K562 (cell line): ENCODE measurements around the gene UBN1. TPM values are rescaled to one million over a fixed set of nuclear protein-coding genes. Genes with fewer than 3 reads are reported as not detected.
A peak's percentile ranks its signal among the peaks of the same experiment; 100 is the strongest.

Experiments used
- CREB1 ChIP-seq, 2 experiments: sonication (generic) in 1 of 2; formaldehyde crosslinking in 1 of 2; IDR thresholded peaks; 2 replicates each; pipeline versions ENCODE4 v1.6.1 to v1.8.0; 2012 to 2022; ENCODE audit warnings: inconsistent platforms in 1 of 2, mild to moderate bottlenecking in 1 of 2, missing genetic modification reagents in 1 of 2, moderate library complexity in 1 of 2
- FOXA1 ChIP-seq: fragments of 450-650 bp; IDR thresholded peaks from 2 replicates; pipeline ENCODE4 v1.6.1; 2016; ENCODE audit warnings: mild to moderate bottlenecking, borderline replicate concordance
- FOXJ3 ChIP-seq: sonication (generic); formaldehyde crosslinking; IDR thresholded peaks from 2 replicates; pipeline ENCODE4 v1.4.0; 2020; ENCODE audit warnings: mild to moderate bottlenecking, missing genetic modification reagents
- HMGN3 ChIP-seq: IDR thresholded peaks from 2 replicates; pipeline ENCODE4 v1.6.1; 2011; ENCODE audit warnings: borderline replicate concordance, low read depth, mild to moderate bottlenecking, mixed read lengths, low read length; ENCODE audit not compliant: insufficient read length; ENCODE audit errors: extremely low read depth
- HNRNPLL ChIP-seq: fragments of 200-400 bp; formaldehyde crosslinking; IDR thresholded peaks from 2 replicates; pipeline ENCODE4 v1.6.1; 2017; ENCODE audit warnings: low read length, low read depth, mild to moderate bottlenecking; ENCODE audit not compliant: poor library complexity, severe bottlenecking
- ID3 ChIP-seq, 2 experiments: fragments of 250-450 bp in 1 of 2; fragments of 450-650 bp in 1 of 2; sonication (Bioruptor Pico) in 1 of 2; IDR thresholded peaks; 2 replicates each; pipeline versions ENCODE4 v1.6.1 to v1.8.0; 2016 to 2021; ENCODE audit warnings: mild to moderate bottlenecking in 2 of 2, moderate library complexity in 2 of 2, missing compliant biosample characterization in 1 of 2, missing genetic modification characterization in 1 of 2
- LEF1 ChIP-seq: fragments of 450-650 bp; IDR thresholded peaks from 2 replicates; pipeline ENCODE4 v1.6.1; 2016; ENCODE audit warnings: mild to moderate bottlenecking
- MAFK ChIP-seq: IDR thresholded peaks from 2 replicates; pipeline ENCODE4 v1.6.1; 2011; ENCODE audit warnings: low read length, improper control_type of control experiment
- MIER1 ChIP-seq: fragments of 450-650 bp; IDR thresholded peaks from 2 replicates; pipeline ENCODE4 v1.6.1; 2016; ENCODE audit warnings: antibody characterized with exemption, mild to moderate bottlenecking, low read depth
- OTX1 ChIP-seq: fragments of 450-650 bp; formaldehyde crosslinking; IDR thresholded peaks from 2 replicates; pipeline ENCODE4 v1.4.0; 2022; ENCODE audit warnings: mild to moderate bottlenecking
- PHB ChIP-seq: fragments of 250-450 bp; sonication (Bioruptor Pico); IDR thresholded peaks from 2 replicates; pipeline ENCODE4 v1.5.0; 2021
- POLR2AphosphoS2 ChIP-seq: IDR thresholded peaks from 2 replicates; pipeline ENCODE4 v1.6.1; 2012; ENCODE audit warnings: low read length, improper control_type of control experiment
- RBFOX2 ChIP-seq: fragments of 200-400 bp; formaldehyde crosslinking; IDR thresholded peaks from 2 replicates; pipeline ENCODE4 v1.6.1; 2017; ENCODE audit warnings: low read depth, mild to moderate bottlenecking, low read length, moderate library complexity
- SIX5 ChIP-seq, 2 experiments: IDR thresholded peaks; 2 replicates each; pipeline ENCODE4 v1.6.1; 2011; ENCODE audit warnings: low read length in 2 of 2, borderline replicate concordance in 1 of 2, low read depth in 1 of 2, mild to moderate bottlenecking in 1 of 2, moderate library complexity in 1 of 2; ENCODE audit not compliant: insufficient read depth in 1 of 2
- SMAD4 ChIP-seq: fragments of 250-450 bp; sonication (Bioruptor Pico); conservative IDR thresholded peaks from 2 replicates; pipeline ENCODE4 v1.8.0; 2021; ENCODE audit warnings: inconsistent platforms, mild to moderate bottlenecking, moderate library complexity
- TEAD4 ChIP-seq, 2 experiments: sonication (generic) in 1 of 2; formaldehyde crosslinking in 1 of 2; IDR thresholded peaks; 2 replicates each; pipeline versions ENCODE4 v1.6.1 to v1.8.0; 2012 to 2022; ENCODE audit warnings: borderline replicate concordance in 1 of 2, inconsistent platforms in 1 of 2, low read length in 1 of 2, mild to moderate bottlenecking in 1 of 2, missing genetic modification reagents in 1 of 2
- TRIM24 ChIP-seq, 2 experiments: fragments of 450-650 bp; IDR thresholded peaks; 2 replicates each; pipeline ENCODE4 v1.6.1; 2016
- U2AF2 ChIP-seq: fragments of 200-400 bp; formaldehyde crosslinking; optimal IDR thresholded peaks from 2 replicates; pipeline ENCODE3; 2017; ENCODE audit warnings: low read depth, mild to moderate bottlenecking, low read length
- ZKSCAN1 ChIP-seq: fragments of 150-350 bp; IDR thresholded peaks from 2 replicates; pipeline ENCODE4 v1.6.1; 2016; ENCODE audit warnings: low read depth, low read length
- ZNF184 ChIP-seq: sonication (generic); formaldehyde crosslinking; IDR thresholded peaks from 2 replicates; pipeline ENCODE4 v1.5.0; 2020; ENCODE audit warnings: missing genetic modification reagents
- ZNF217 ChIP-seq: sonication (generic); formaldehyde crosslinking; IDR thresholded peaks from 2 replicates; pipeline ENCODE4 v1.8.0; 2022; ENCODE audit warnings: mild to moderate bottlenecking, missing genetic modification reagents
- ZNF282 ChIP-seq: sonication (generic); formaldehyde crosslinking; IDR thresholded peaks from 2 replicates; pipeline ENCODE4 v1.8.1; 2023; ENCODE audit warnings: missing genetic modification reagents
- ZNF586 ChIP-seq: fragments of 450-650 bp; formaldehyde crosslinking; conservative IDR thresholded peaks from 2 replicates; pipeline ENCODE4 v1.4.0; 2020; ENCODE audit warnings: mild to moderate bottlenecking, moderate library complexity
- ZNF766 ChIP-seq: fragments of 200-800 bp; sonication (Bioruptor generic); conservative IDR thresholded peaks from 2 replicates; pipeline ENCODE4 v1.6.1; 2016; ENCODE audit warnings: missing genetic modification characterization, missing compliant biosample characterization
- ZNF778 ChIP-seq: fragments of 450-650 bp; formaldehyde crosslinking; IDR thresholded peaks from 2 replicates; pipeline ENCODE4 v1.4.0; 2020; ENCODE audit warnings: mild to moderate bottlenecking, moderate library complexity
- polyA plus RNA-seq, 8 experiments: library from polyadenylated mRNA; depleted of rRNA in 4 of 8; stranded (reverse) in 5 of 8; unstranded in 3 of 8; fragments of >200 nt; fragmentation: Nextera tagmentation in 2 of 8; fragmentation: Illumina TruSeq in 1 of 8; extraction: Ambion mirVana in 2 of 8; extraction: Trizol in 1 of 8; gene quantifications; 2 replicates each; pipeline versions ENCODE4 v1.2.1 to v1.2.3, GENCODE V29; 2011 to 2014; ENCODE audit warnings: inconsistent platforms in 1 of 8, missing spikeins in 1 of 8
- total RNA-seq, 7 experiments: library from RNA; depleted of rRNA in 6 of 7; stranded (reverse); fragments of >200 nt in 6 of 7; fragmentation: Illumina TruSeq in 2 of 7; extraction: Trizol in 2 of 7; gene quantifications; 2 replicates each; pipeline versions ENCODE4 v1.2.1 to v1.2.3, GENCODE V29; 2011 to 2021; ENCODE audit warnings: low replicate concordance in 1 of 7
- TF ChIP-seq, protein P1 (sequence below): fragments of 450-650 bp; IDR thresholded peaks from 2 replicates; pipeline ENCODE4 v1.6.1; 2016; ENCODE audit warnings: missing biosample characterization, missing genetic modification characterization

Gene UBN1
- total and polyA plus RNA-seq, 9 of the 15 experiments (the other 6 are each of a cell fraction or from before 2014, with no cell fraction given) = 1.5 to 45.7 (median 20.6) TPM

- no peak for TF ChIP-seq ZNF217 (CRISPR knock-in tag)
- TF ChIP-seq HNRNPLL = no peak
- TF ChIP-seq ZNF282 = no peak
- no peak for TF ChIP-seq ID3 (CRISPR knock-in tag; IDR thresholded peaks at IDR 0.05)
- no peak for TF ChIP-seq ID3 (tag; IDR thresholded peaks at IDR 0.05)
- no peak for TF ChIP-seq U2AF2
- no peak for TF ChIP-seq POLR2AphosphoS2
- TF ChIP-seq SIX5 (IDR thresholded peaks at IDR 0.05; ENCODE audit: borderline replicate concordance in 1 of 2, insufficient read depth in 1 of 2, low read depth in 1 of 2, low read length in 2 of 2) = no peak
- TF ChIP-seq RBFOX2 = no peak
- no peak for TF ChIP-seq FOXJ3 (CRISPR knock-in tag)
- TF ChIP-seq MIER1 = no peak
- no peak for TF ChIP-seq CREB1 (IDR thresholded peaks at IDR 0.05)
- TF ChIP-seq CREB1 (CRISPR knock-in tag; IDR thresholded peaks at IDR 0.05) = no peak
- no peak for TF ChIP-seq ZNF586 (CRISPR knock-in tag)
- no peak for TF ChIP-seq OTX1
- no peak for TF ChIP-seq PHB (CRISPR knock-in tag)
- no peak for TF ChIP-seq ZNF184
- TF ChIP-seq TRIM24 (IDR thresholded peaks at IDR 0.05) = peak in 1 of 2 experiments; percentile 49; a peak in 1 of 4 replicates
- TF ChIP-seq HMGN3 = peak; percentile 34
- TF ChIP-seq MAFK = no peak
- no peak for TF ChIP-seq LEF1
- no peak for TF ChIP-seq ZKSCAN1
- TF ChIP-seq FOXA1 = no peak
- TF ChIP-seq SMAD4 (CRISPR knock-in tag) = peak; percentile 66
- TF ChIP-seq ZNF766 = 0 out of 2 replicates have a peak, but pooled peaks have one; percentile 39
- peak; percentile 85 for TF ChIP-seq TEAD4 (IDR thresholded peaks at IDR 0.05; ENCODE audit: low read length)
- no peak for TF ChIP-seq TEAD4 (CRISPR knock-in tag; IDR thresholded peaks at IDR 0.05; ENCODE audit: borderline replicate concordance)
- no peak for TF ChIP-seq ZNF778
- TF ChIP-seq, protein P1, sequence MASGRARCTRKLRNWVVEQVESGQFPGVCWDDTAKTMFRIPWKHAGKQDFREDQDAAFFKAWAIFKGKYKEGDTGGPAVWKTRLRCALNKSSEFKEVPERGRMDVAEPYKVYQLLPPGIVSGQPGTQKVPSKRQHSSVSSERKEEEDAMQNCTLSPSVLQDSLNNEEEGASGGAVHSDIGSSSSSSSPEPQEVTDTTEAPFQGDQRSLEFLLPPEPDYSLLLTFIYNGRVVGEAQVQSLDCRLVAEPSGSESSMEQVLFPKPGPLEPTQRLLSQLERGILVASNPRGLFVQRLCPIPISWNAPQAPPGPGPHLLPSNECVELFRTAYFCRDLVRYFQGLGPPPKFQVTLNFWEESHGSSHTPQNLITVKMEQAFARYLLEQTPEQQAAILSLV = no peak
Measured at GRCh38 chr16:4886151-4886550, 38.9 kb downstream of the UBN1 start (continued).
